H1 (cell line): ENCODE measurements around the gene TOR1AIP1. TPM values are rescaled to one million over a fixed set of nuclear protein-coding genes. Genes with fewer than 3 reads are reported as not detected.

Experiments
- TAF1 ChIP-seq: IDR thresholded peaks from 2 replicates; pipeline ENCODE4 v1.6.1; 2011; ENCODE audit warnings: mild to moderate bottlenecking, low read depth, low read length
- polyA plus RNA-seq, 7 experiments: library from polyadenylated mRNA; depleted of rRNA in 3 of 7; stranded (reverse) in 5 of 7; unstranded in 2 of 7; fragments of >200 nt in 5 of 7; fragments of 200-250 nt in 2 of 7; gene quantifications; 1 replicate in 5 of 7; 2 replicates in 1 of 7; 4 replicates in 1 of 7; pipeline versions ENCODE4 v1.2.1 to v1.2.3, GENCODE V29; 2011 to 2013; ENCODE audit warnings: missing spikeins in 2 of 7, mixed read lengths in 2 of 7
- total RNA-seq: library from RNA; stranded (reverse); fragmentation: NEBNext Ultra II Directional; extraction: Animal tissue kit (Norgen Biotek cat#: 25700); gene quantifications from 2 replicates; pipeline ENCODE4 v1.2.1, GENCODE V29; 2021

The TOR1AIP1 gene
- total and polyA plus RNA-seq, 2 of the 8 experiments (the other 6 are each of a cell fraction or from before 2014, with no cell fraction given) = 5.7 to 22.8 TPM

GRCh38 chr1:179889589-179889988, 7.5 kb downstream of the TOR1AIP1 start (continued):
- TF ChIP-seq TAF1 = no peak
